ENCODE measurements around the gene MIF.
A peak's percentile ranks its signal among the peaks of the same experiment; 100 is the strongest.

MIF gene
- total RNA-seq: 5.6 to 26.5 (median 12.0) reads per million in 9 experiments

DNA sequence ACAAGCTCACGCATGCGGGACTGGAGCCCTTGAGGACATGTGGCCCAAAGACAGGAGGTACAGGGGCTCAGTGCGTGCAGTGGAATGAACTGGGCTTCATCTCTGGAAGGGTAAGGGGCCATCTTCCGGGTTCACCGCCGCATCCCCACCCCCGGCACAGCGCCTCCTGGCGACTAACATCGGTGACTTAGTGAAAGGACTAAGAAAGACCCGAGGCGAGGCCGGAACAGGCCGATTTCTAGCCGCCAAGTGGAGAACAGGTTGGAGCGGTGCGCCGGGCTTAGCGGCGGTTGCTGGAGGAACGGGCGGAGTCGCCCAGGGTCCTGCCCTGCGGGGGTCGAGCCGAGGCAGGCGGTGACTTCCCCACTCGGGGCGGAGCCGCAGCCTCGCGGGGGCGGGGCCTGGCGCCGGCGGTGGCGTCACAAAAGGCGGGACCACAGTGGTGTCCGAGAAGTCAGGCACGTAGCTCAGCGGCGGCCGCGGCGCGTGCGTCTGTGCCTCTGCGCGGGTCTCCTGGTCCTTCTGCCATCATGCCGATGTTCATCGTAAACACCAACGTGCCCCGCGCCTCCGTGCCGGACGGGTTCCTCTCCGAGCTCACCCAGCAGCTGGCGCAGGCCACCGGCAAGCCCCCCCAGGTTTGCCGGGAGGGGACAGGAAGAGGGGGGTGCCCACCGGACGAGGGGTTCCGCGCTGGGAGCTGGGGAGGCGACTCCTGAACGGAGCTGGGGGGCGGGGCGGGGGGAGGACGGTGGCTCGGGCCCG, at the start of gene MIF:
MIF (plus strand) TSS at position 439 of the 765 bp plus-strand sequence; CDS start at position 531, 92 bp downstream.
- H3K9me3 Mint-ChIP-seq: no peaks in the 10 kb centered on the region

GRCh38 chr22:23844739-23845202, 49.4 kb upstream of the MIF start:
- Mint-ChIP-seq H3K27ac (no peak overlapping the region), H3K9me3 (no peaks in the 10 kb centered on the region), H3K27me3 (no peaks in the 10 kb centered on the region), H3K4me3 (no peak overlapping the region), H3K36me3 (ENCODE audit: insufficient read depth) (peaks cover 3% of the 10 kb centered on the region), H3K4me1 (ENCODE audit: low read depth in 2 of 2) (peaks cover 0 to 4% of the 10 kb centered on the region in 2 donors)
- DNase-seq: no peak
- no peak for ATAC-seq (replicated peaks)

More for the DNA sequence above, at the start of gene MIF:
- no peaks in the 10 kb centered on the region for H3K27me3 Mint-ChIP-seq
- peak; percentile 86 for ATAC-seq (replicated peaks)
- peaks cover 35% of the 10 kb centered on the region for H3K36me3 Mint-ChIP-seq (ENCODE audit: insufficient read depth)
- H3K4me1 Mint-ChIP-seq (ENCODE audit: low read depth in 2 of 2): peaks cover 19 to 28% of the 10 kb centered on the region in 2 donors
- peak within 1 kb of the TSS; percentile 94 to 97 for H3K4me3 Mint-ChIP-seq
- H3K27ac Mint-ChIP-seq: peak within 1 kb of the TSS; percentile 95 to 96
- DNase-seq: peak; percentile 95 to 99 (median 98)

DNA sequence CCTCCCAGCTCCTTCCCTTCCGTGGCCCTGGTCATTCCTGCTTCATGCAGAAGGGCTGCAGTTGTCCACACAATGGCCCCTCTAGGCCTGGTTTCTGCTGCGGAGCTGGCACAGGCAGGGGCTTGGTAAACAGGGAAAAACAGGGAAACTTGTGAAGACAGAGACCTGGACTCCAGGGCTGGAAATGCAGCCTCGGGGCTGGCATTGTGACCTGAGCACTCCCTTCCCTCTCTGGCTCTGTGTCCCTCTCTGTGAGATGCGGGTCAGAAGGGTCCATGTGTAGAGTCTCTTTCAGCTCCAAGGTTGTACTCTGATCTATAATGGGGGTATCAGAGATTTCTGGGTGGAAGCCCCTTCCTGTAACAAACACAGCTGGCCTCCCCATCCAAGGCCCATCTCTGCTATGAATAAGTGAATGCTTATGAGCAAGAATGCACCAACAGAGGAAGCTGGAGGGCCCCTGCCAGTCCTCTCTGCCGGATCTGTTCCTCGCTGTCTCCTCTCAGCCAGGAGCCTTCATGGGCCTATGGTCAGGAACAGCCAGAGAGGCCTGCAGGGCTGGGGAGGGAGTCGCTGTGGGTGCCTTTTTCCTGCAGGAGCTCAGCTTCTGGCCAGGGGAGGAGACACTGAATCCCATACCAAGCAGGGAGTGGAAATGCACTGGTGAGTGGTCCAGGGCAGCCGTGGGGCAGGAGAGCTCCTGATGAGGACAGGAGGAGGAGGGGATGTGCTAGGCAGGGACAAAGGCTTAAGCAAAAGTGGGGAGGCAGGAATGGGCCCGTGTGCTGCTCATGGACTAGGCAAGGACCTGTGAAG, 48.7 kb upstream of the MIF start:
- ATAC-seq (replicated peaks) (no peak), DNase-seq (no peak)
- H3K36me3 Mint-ChIP-seq (ENCODE audit: insufficient read depth): no peaks in the 10 kb centered on the region
- peaks cover 0 to 2% of the 10 kb centered on the region in 2 donors for H3K4me1 Mint-ChIP-seq (ENCODE audit: low read depth in 2 of 2)
- H3K4me3 Mint-ChIP-seq: no peak overlapping the region
- no peaks in the 10 kb centered on the region for H3K9me3 Mint-ChIP-seq
- H3K27me3 Mint-ChIP-seq: no peaks in the 10 kb centered on the region
- H3K27ac Mint-ChIP-seq: no peak overlapping the region

DNA sequence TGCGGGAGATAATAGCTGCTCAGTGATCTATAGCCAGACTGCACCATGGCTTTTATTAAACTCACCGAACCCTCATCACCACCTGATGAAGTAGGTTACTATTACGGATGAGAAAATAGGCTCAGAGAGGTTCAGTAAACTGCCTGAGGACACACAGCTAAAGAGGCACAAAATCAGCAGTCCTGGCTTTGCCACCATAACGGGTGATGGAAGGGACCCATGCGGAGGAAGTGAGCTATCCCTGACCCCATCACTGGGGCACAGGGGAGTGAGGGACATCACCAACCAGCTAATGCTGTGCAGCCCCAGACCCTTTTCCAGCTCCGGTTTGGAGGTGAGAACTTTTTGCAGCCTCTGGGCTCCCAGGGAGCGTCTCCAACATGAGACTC, 48.1 kb upstream of the MIF start:
- no peak for DNase-seq
- Mint-ChIP-seq H3K4me3 (no peak overlapping the region), H3K27me3 (no peaks in the 10 kb centered on the region), H3K36me3 (ENCODE audit: insufficient read depth) (peaks cover under 1% of the 10 kb centered on the region), H3K4me1 (ENCODE audit: low read depth in 2 of 2) (peaks cover 0 to 2% of the 10 kb centered on the region in 2 donors), H3K9me3 (no peaks in the 10 kb centered on the region), H3K27ac (no peak overlapping the region)
- no peak for ATAC-seq (replicated peaks)

DNA sequence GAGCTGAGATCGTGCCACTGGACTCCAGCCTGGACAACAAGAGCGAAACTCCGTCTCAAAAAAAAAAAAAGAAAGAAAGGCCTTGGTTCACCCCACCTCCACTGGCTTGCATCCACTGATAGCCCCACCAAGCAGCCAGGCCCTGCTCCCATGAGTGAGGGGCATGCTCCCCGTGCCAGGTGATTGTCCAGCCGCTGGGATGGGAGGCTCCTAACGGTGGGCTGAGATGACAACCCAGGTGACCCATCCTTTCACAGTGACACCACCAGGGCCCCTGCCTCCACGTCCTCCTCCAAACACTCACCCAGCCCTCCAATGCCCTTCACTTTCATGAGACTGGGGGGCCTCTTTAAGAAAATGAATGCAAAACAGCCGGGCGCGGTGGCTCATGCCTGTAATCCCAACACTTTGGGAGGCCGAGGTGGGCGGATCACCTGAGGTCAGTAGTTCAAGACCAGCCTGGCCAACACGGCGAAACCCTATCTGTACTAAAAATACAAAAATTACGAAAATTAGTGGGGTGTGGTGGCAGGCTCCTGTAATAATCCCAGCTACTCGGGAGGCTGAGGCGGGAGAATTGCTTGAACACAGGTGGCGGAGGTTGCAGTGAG, 46.8 kb upstream of the MIF start:
- Mint-ChIP-seq H3K36me3 (ENCODE audit: insufficient read depth) (peaks cover 3% of the 10 kb centered on the region), H3K4me1 (ENCODE audit: low read depth in 2 of 2) (peaks cover 0 to 2% of the 10 kb centered on the region in 2 donors), H3K4me3 (no peak overlapping the region), H3K27ac (no peak overlapping the region), H3K9me3 (no peaks in the 10 kb centered on the region), H3K27me3 (no peaks in the 10 kb centered on the region)
- DNase-seq (no peak), ATAC-seq (replicated peaks) (no peak)

GRCh38 chr22:23847991-23848864, 46.0 kb upstream of the MIF start:
- ATAC-seq (replicated peaks) (no peak), DNase-seq (no peak)
- H3K4me3 Mint-ChIP-seq: no peak overlapping the region
- H3K9me3 Mint-ChIP-seq: no peaks in the 10 kb centered on the region
- H3K36me3 Mint-ChIP-seq (ENCODE audit: insufficient read depth): peaks cover 3% of the 10 kb centered on the region
- no peaks in the 10 kb centered on the region for H3K27me3 Mint-ChIP-seq
- peaks cover 0 to 2% of the 10 kb centered on the region in 2 donors for H3K4me1 Mint-ChIP-seq (ENCODE audit: low read depth in 2 of 2)
- H3K27ac Mint-ChIP-seq: no peak overlapping the region

GRCh38 chr22:23849009-23850006, 44.9 kb upstream of the MIF start:
- DNase-seq: peak; percentile 82 to 90 (median 89)
- Mint-ChIP-seq H3K4me1 (ENCODE audit: low read depth in 2 of 2) (peaks cover 0 to 2% of the 10 kb centered on the region in 2 donors), H3K9me3 (no peaks in the 10 kb centered on the region), H3K4me3 (no peak overlapping the region), H3K27me3 (no peaks in the 10 kb centered on the region), H3K36me3 (ENCODE audit: insufficient read depth) (peaks cover 3% of the 10 kb centered on the region), H3K27ac (no peak overlapping the region)
- ATAC-seq (replicated peaks): peak; percentile 98

- H3K4me3 Mint-ChIP-seq: no peak overlapping the region
- H3K27ac Mint-ChIP-seq: no peak overlapping the region
- no peak for DNase-seq
- no peaks in the 10 kb centered on the region for H3K27me3 Mint-ChIP-seq
- peaks cover 3% of the 10 kb centered on the region for H3K36me3 Mint-ChIP-seq (ENCODE audit: insufficient read depth)
- H3K9me3 Mint-ChIP-seq: no peaks in the 10 kb centered on the region
- ATAC-seq (replicated peaks): no peak
- H3K4me1 Mint-ChIP-seq (ENCODE audit: low read depth in 2 of 2): no peaks in the 10 kb centered on the region
These were observed 44.0 kb upstream of the MIF start for GRCh38 chr22:23850136-23850611.

DNA sequence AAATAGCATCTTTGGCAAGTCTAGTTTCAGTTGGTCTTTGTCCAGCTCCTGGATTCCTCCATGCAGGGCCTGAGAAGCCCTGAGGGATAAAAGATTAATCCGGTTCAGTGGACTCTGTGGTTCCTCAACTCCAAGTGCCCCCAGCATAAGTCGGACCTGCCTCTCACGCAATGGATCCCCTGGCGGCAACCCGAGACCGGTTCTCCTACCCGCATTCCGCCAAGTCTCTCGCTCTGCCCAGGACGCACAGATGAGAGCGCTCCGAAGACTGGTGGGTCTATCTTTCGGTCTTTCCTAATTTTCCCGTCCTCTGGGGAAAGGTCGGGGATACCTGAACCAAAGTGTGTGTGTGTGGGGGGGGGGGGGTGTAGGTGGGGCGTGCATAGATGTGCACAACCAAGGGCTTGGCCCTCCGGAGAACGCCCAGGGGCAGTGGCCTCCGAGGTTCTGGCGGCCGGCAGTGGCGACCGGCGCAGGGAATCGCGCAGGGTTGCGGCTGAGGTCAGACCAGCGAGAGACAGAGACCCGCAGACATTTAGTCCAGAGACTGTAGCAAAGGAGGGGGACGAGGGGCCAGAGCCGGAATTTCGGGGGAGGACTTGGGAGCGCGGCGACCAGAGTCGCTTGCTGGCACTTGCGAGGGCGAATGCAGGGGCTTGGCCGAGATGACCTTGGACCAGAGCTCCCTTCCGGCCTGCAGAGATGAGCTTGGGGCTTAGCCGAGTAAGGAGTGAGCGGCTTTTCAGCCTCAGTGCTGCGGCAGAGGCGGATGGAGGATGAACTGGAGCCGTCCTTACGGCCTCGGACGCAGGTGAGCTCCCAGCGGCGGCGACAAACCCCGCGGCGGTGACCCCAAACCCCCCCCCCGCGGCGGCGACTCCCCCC, 37.2 kb upstream of the MIF start:
- H3K27me3 Mint-ChIP-seq: no peaks in the 10 kb centered on the region
- peaks cover 17% of the 10 kb centered on the region for H3K36me3 Mint-ChIP-seq (ENCODE audit: insufficient read depth)
- H3K9me3 Mint-ChIP-seq: no peaks in the 10 kb centered on the region
- ATAC-seq (replicated peaks) (peak; percentile 37), DNase-seq (peak in 1 of 3 experiments; percentile 17)
- peaks cover 19 to 20% of the 10 kb centered on the region in 2 donors for H3K4me1 Mint-ChIP-seq (ENCODE audit: low read depth in 2 of 2)
- H3K27ac Mint-ChIP-seq: peak overlapping the region; percentile 84 to 91
- H3K4me3 Mint-ChIP-seq: peak overlapping the region; percentile 93 to 96

- peaks cover 19 to 20% of the 10 kb centered on the region in 2 donors for H3K4me1 Mint-ChIP-seq (ENCODE audit: low read depth in 2 of 2)
- H3K27ac Mint-ChIP-seq: peak within 1 kb of the TSS; percentile 84 to 91
- peak within 1 kb of the TSS; percentile 93 to 96 for H3K4me3 Mint-ChIP-seq
- DNase-seq (peak; percentile 86 to 90 (median 88)), ATAC-seq (replicated peaks) (peak; percentile 94)
- H3K27me3 Mint-ChIP-seq: no peaks in the 10 kb centered on the region
- peaks cover 17% of the 10 kb centered on the region for H3K36me3 Mint-ChIP-seq (ENCODE audit: insufficient read depth)
- no peaks in the 10 kb centered on the region for H3K9me3 Mint-ChIP-seq
These were observed 36.3 kb upstream of the MIF start, which contains the start of gene SLC2A11 for GRCh38 chr22:23857606-23858483. Gene SLC2A11, plus strand, starts transcription at chr22:23857875. Its CDS starts 125 bp downstream, at chr22:23858000.
